ENCODE results near the gene KLHL22. TPM values are rescaled to one million over a fixed set of nuclear protein-coding genes. Genes with fewer than 3 reads are reported as not detected.

KLHL22 gene
- total and polyA plus RNA-seq, 2 of the 4 experiments (the other 2 are of a cell fraction), result 27.1 to 30.1 TPM

GRCh38 chr22:20406686-20407408 lies 88.7 kb downstream of the KLHL22 start:
- no peak for TF ChIP-seq MXI1 (IDR thresholded peaks at IDR 0.05; ENCODE audit: borderline replicate concordance, low read depth, low read length)
- no peak for TF ChIP-seq SMC3 (IDR thresholded peaks at IDR 0.05; ENCODE audit: low read depth, low read length)
- TF ChIP-seq POLR2A (IDR thresholded peaks at IDR 0.05; ENCODE audit: low read depth, low read length), result no peak
- no peak for TF ChIP-seq RAD21 (IDR thresholded peaks at IDR 0.05; ENCODE audit: low read length)
- no peak for TF ChIP-seq RCOR1 (IDR thresholded peaks at IDR 0.05; ENCODE audit: insufficient replicate concordance, low read length)
- no peak for TF ChIP-seq ELK1 (IDR thresholded peaks at IDR 0.05; ENCODE audit: borderline replicate concordance, low read depth, low read length)
- TF ChIP-seq MAFK (IDR thresholded peaks at IDR 0.05; ENCODE audit: low read depth, low read length), result no peak
- TF ChIP-seq CEBPB (IDR thresholded peaks at IDR 0.05; ENCODE audit: low read depth, low read length), result no peak
- no peak overlapping the region for H2AK9ac ChIP-seq (replicated peaks; ENCODE audit: low read depth, low read length, poor library complexity)
- no peak overlapping the region for H3K4me3 ChIP-seq (ENCODE audit: insufficient read depth, low read depth, low read length)
- H2BK20ac ChIP-seq (ENCODE audit: low read depth, low read length), result no peak overlapping the region
- H3K18ac ChIP-seq (ENCODE audit: low read depth, low read length), result no peak overlapping the region
- no peak overlapping the region for H3K23ac ChIP-seq (ENCODE audit: low read depth, low read length)
- in situ Hi-C loops (cut with MboI; ENCODE audit: low sequenced_read_pairs), result no loop called here
- H2BK15ac ChIP-seq (ENCODE audit: low read depth, low read length), result no peak overlapping the region
- H3K4me1 ChIP-seq (ENCODE audit: control insufficient read depth, insufficient read depth, low read length), result no peaks in the 10 kb centered on the region
- POLR2A ChIA-PET (ENCODE audit: unreplicated experiment), result no interaction called here
- H3K56ac ChIP-seq (ENCODE audit: extremely low read depth, insufficient read depth, low read length), result no peak overlapping the region
- no peaks in the 10 kb centered on the region for H3K79me1 ChIP-seq (ENCODE audit: low read depth in 1 of 2, low read length in 2 of 2)
- no TSS peak for BruUV-seq (replicated peaks)
- no peak overlapping the region for H3K27ac ChIP-seq (ENCODE audit: insufficient read depth, low read length)
- CTCF ChIA-PET, result no interaction called here
- intact Hi-C loops (cut with micrococcal nuclease), result no loop called here
- dilution Hi-C loops (cut with HindIII; ENCODE audit: low sequenced_read_pairs, unreplicated experiment), result no loop called here
- no peak for ATAC-seq (ENCODE audit: low read depth)
- H3K4me2 ChIP-seq (ENCODE audit: low read depth, low read length), result no peak overlapping the region
- H3K9me1 ChIP-seq (ENCODE audit: insufficient read depth, low read length), result peaks cover 12% of the 10 kb centered on the region; the same call in 1 of the 2 replicates
- H3K9me3 ChIP-seq (ENCODE audit: control insufficient read depth, insufficient read depth, low read length), result no peaks in the 10 kb centered on the region
- H3K27me3 ChIP-seq (ENCODE audit: control insufficient read depth, insufficient read depth, low read length), result no peaks in the 10 kb centered on the region
- H3K4ac ChIP-seq (ENCODE audit: low read depth, low read length), result no peak overlapping the region
- peaks cover 38% of the 10 kb centered on the region for H3K36me3 ChIP-seq (ENCODE audit: control insufficient read depth, insufficient read depth, low read length)
- DNase-seq, result no peak
- H3K14ac ChIP-seq (replicated peaks; ENCODE audit: low read depth, low read length), result no peak overlapping the region
- no peaks in the 10 kb centered on the region; the same call in 1 of the 2 replicates for H4K20me1 ChIP-seq (ENCODE audit: insufficient read depth, low read length)
- no peak overlapping the region for H2BK120ac ChIP-seq (ENCODE audit: low read depth, low read length)
- H4K8ac ChIP-seq (ENCODE audit: low read depth in 2 of 2, low read length in 2 of 2), result no peak overlapping the region
- no peak overlapping the region for H4K91ac ChIP-seq (ENCODE audit: insufficient read depth, low read depth, low read length)
- no peak overlapping the region for H4K5ac ChIP-seq (ENCODE audit: low read depth, low read length)
- WGBS, 2 experiments (ENCODE audit: extremely low coverage in 2 of 2, insufficient read length in 1 of 2), result 90% methylated on average over 2 of the region's 13 CpGs; no CpG with 5 or more reads in 1 of the 2 experiments
- H2BK5ac ChIP-seq (ENCODE audit: low read depth, low read length, poor library complexity, severe bottlenecking), result no peak overlapping the region
- H2AK5ac ChIP-seq (ENCODE audit: low read depth, low read length), result no peak overlapping the region
- H3K9ac ChIP-seq (ENCODE audit: low read depth, low read length), result no peak overlapping the region
- no peak overlapping the region for H2AFZ ChIP-seq (replicated peaks; ENCODE audit: low read length, poor library complexity)

Data from IMR-90 (cell line).